WTC11 (cell line): ENCODE data around the gene SVIL. TPM values are rescaled to one million over a fixed set of nuclear protein-coding genes. Genes with fewer than 3 reads are reported as not detected.

Source experiments
- ATAC-seq: fragments of 200-7000 bp; cut with Tn5 transposase; 2 replicates; pipeline ENCODE4 v1.10.0; 2021; ENCODE audit warnings: mild to moderate bottlenecking, moderate library complexity
- CTCF ChIA-PET: fragments of 300-600 bp; sonication (Branson Sonifier 250); formaldehyde crosslinking; loops from one replicate; lab custom pipeline; 2021; ENCODE audit warnings: antibody characterized with exemption; lab: Charles Lee
- POLR2A ChIA-PET: fragments of 350-600 bp; sonication (Branson Sonifier 250); formaldehyde crosslinking; loops from one replicate; lab custom pipeline; 2021; ENCODE audit warnings: antibody characterized with exemption; lab: Charles Lee
- DNase-seq: peaks from one replicate; pipeline ENCODE4 v3.0.0; 2021; ENCODE audit warnings: low spot score
- H3K27ac Mint-ChIP-seq: 2 replicates; pipeline ENCODE4 v1.8.0; 2021; ENCODE audit warnings: mixed read lengths
- H3K27me3 Mint-ChIP-seq: 2 replicates; pipeline ENCODE4 v1.8.0; 2021; ENCODE audit warnings: low read depth, mild to moderate bottlenecking, moderate library complexity, mixed read lengths
- H3K36me3 Mint-ChIP-seq: 2 replicates; pipeline ENCODE4 v1.8.0; 2021; ENCODE audit warnings: mixed read lengths
- H3K4me1 Mint-ChIP-seq: 2 replicates; pipeline ENCODE4 v1.8.0; 2022; ENCODE audit warnings: mixed read lengths
- H3K4me3 Mint-ChIP-seq: 2 replicates; pipeline ENCODE4 v1.8.0; 2021; ENCODE audit warnings: mild to moderate bottlenecking, moderate library complexity, mixed read lengths
- H3K9me3 Mint-ChIP-seq: 2 replicates; pipeline ENCODE4 v1.8.0; 2021; ENCODE audit warnings: mixed read lengths
- AFF4 ChIP-seq: sonication (generic); formaldehyde crosslinking; IDR thresholded peaks from 2 replicates; pipeline ENCODE4 v1.8.1; 2023; ENCODE audit warnings: mild to moderate bottlenecking, missing genetic modification reagents, borderline replicate concordance
- CTCF ChIP-seq: fragments of 200-600 bp; IDR thresholded peaks from 2 replicates; pipeline ENCODE4 v1.8.0; 2022; ENCODE audit warnings: antibody characterized with exemption
- E2F4 ChIP-seq: sonication (generic); formaldehyde crosslinking; IDR thresholded peaks from 2 replicates; pipeline ENCODE4 v1.8.1; 2022; ENCODE audit warnings: low read depth, mild to moderate bottlenecking, moderate library complexity, missing genetic modification reagents, borderline replicate concordance
- EMX1 ChIP-seq: fragments of 250-450 bp; sonication (Bioruptor Pico); IDR thresholded peaks from 2 replicates; pipeline ENCODE4 v1.8.0; 2021; ENCODE audit warnings: mild to moderate bottlenecking
- ERG ChIP-seq: fragments of 250-450 bp; sonication (Bioruptor Pico); IDR thresholded peaks from 2 replicates; pipeline ENCODE4 v1.8.0; 2021; ENCODE audit warnings: mild to moderate bottlenecking
- FOXK1 ChIP-seq: sonication (generic); formaldehyde crosslinking; IDR thresholded peaks from 2 replicates; pipeline ENCODE4 v1.8.0; 2022; ENCODE audit warnings: mild to moderate bottlenecking, moderate library complexity, missing genetic modification reagents
- FOXP4 ChIP-seq: sonication (generic); formaldehyde crosslinking; IDR thresholded peaks from 2 replicates; pipeline ENCODE4 v1.8.0; 2022; ENCODE audit warnings: mild to moderate bottlenecking, missing genetic modification reagents
- HMGA2 ChIP-seq: fragments of 250-450 bp; sonication (Bioruptor Pico); IDR thresholded peaks from 2 replicates; pipeline ENCODE4 v1.4.0; 2021; ENCODE audit warnings: mild to moderate bottlenecking, moderate library complexity
- MLX ChIP-seq: sonication (generic); formaldehyde crosslinking; IDR thresholded peaks from 2 replicates; pipeline ENCODE4 v1.8.1; 2023; ENCODE audit warnings: mild to moderate bottlenecking, missing genetic modification reagents, moderate library complexity
- NFATC4 ChIP-seq: fragments of 250-450 bp; sonication (Bioruptor Pico); IDR thresholded peaks from 2 replicates; pipeline ENCODE4 v1.9.0; 2021; ENCODE audit warnings: mild to moderate bottlenecking
- NFE2L1 ChIP-seq: sonication (generic); formaldehyde crosslinking; IDR thresholded peaks from 2 replicates; pipeline ENCODE4 v1.8.1; 2023; ENCODE audit warnings: missing genetic modification reagents
- NR1H2 ChIP-seq: sonication (generic); formaldehyde crosslinking; IDR thresholded peaks from 2 replicates; pipeline ENCODE4 v1.9.0; 2021; ENCODE audit warnings: mild to moderate bottlenecking, moderate library complexity, missing genetic modification reagents
- NR2C2 ChIP-seq: sonication (generic); formaldehyde crosslinking; IDR thresholded peaks from 2 replicates; pipeline ENCODE4 v1.8.0; 2022; ENCODE audit warnings: mild to moderate bottlenecking, missing genetic modification reagents
- PREB ChIP-seq: sonication (generic); formaldehyde crosslinking; IDR thresholded peaks from 2 replicates; pipeline ENCODE4 v1.8.1; 2022; ENCODE audit warnings: mild to moderate bottlenecking, missing genetic modification reagents, moderate library complexity, borderline replicate concordance
- TEAD4 ChIP-seq: sonication (generic); formaldehyde crosslinking; IDR thresholded peaks from 2 replicates; pipeline ENCODE4 v1.8.0; 2022; ENCODE audit warnings: mild to moderate bottlenecking, missing genetic modification reagents
- ZBTB43 ChIP-seq: sonication (generic); formaldehyde crosslinking; IDR thresholded peaks from 2 replicates; pipeline ENCODE4 v1.8.1; 2023; ENCODE audit warnings: mild to moderate bottlenecking, missing genetic modification reagents
- ZNF121 ChIP-seq: sonication (generic); formaldehyde crosslinking; IDR thresholded peaks from 2 replicates; pipeline ENCODE4 v1.8.0; 2023; ENCODE audit warnings: missing genetic modification reagents
- ZNF138 ChIP-seq: sonication (generic); formaldehyde crosslinking; conservative IDR thresholded peaks from 2 replicates; pipeline ENCODE4 v1.8.1; 2022; ENCODE audit warnings: mild to moderate bottlenecking, moderate library complexity, missing genetic modification reagents
- ZNF396 ChIP-seq: fragments of 250-450 bp; sonication (Bioruptor Pico); IDR thresholded peaks from 2 replicates; pipeline ENCODE4 v1.8.0; 2021; ENCODE audit warnings: mild to moderate bottlenecking, moderate library complexity, borderline replicate concordance
- ZNF416 ChIP-seq: fragments of 250-450 bp; sonication (Bioruptor Pico); IDR thresholded peaks from 2 replicates; pipeline ENCODE4 v1.9.0; 2021; ENCODE audit warnings: mild to moderate bottlenecking, inconsistent platforms
- ZNF512 ChIP-seq: sonication (generic); formaldehyde crosslinking; IDR thresholded peaks from 2 replicates; pipeline ENCODE4 v1.8.1; 2022; ENCODE audit warnings: missing genetic modification reagents, borderline replicate concordance
- total RNA-seq: library from RNA; stranded (reverse); gene quantifications from 3 replicates; pipeline ENCODE4 v1.2.3, GENCODE V29; 2021

The SVIL gene
- total RNA-seq, 1 experiment from 2014 or later: 27.1 TPM

- Mint-ChIP-seq H3K9me3 (peaks cover 10% of the 10 kb centered on the region; the same call in 1 of the 2 replicates), H3K27ac (no peak overlapping the region), H3K27me3 (no peaks in the 10 kb centered on the region), H3K36me3 (peaks cover 3% of the 10 kb centered on the region; the same call in 1 of the 2 replicates), H3K4me1 (peaks cover 39% of the 10 kb centered on the region), H3K4me3 (no peak overlapping the region)
- ChIA-PET POLR2A (no interaction called here), CTCF (no interaction called here)
- ATAC-seq: no peak
- TF ChIP-seq FOXK1 (no peak), ERG (CRISPR knock-in tag) (no peak), AFF4 (CRISPR knock-in tag) (no peak), ZBTB43 (no peak), E2F4 (CRISPR knock-in tag) (no peak), MLX (CRISPR knock-in tag) (no peak), ZNF396 (CRISPR knock-in tag) (no peak), PREB (CRISPR knock-in tag) (no peak), NFE2L1 (CRISPR knock-in tag) (no peak), NR2C2 (CRISPR knock-in tag) (no peak), NR1H2 (CRISPR knock-in tag) (no peak)
- no peak for DNase-seq
Observed at GRCh38 chr10:29616542-29616941, 18.2 kb downstream of the SVIL start.

GRCh38 chr10:29615195-29615594, 19.6 kb downstream of the SVIL start:
- ChIA-PET POLR2A (no interaction called here), CTCF (no interaction called here)
- DNase-seq (no peak), ATAC-seq (no peak)
- Mint-ChIP-seq H3K27me3 (no peaks in the 10 kb centered on the region), H3K9me3 (peaks cover 16% of the 10 kb centered on the region), H3K27ac (no peak overlapping the region), H3K4me1 (peaks cover 35% of the 10 kb centered on the region), H3K36me3 (peaks cover 11% of the 10 kb centered on the region), H3K4me3 (no peak overlapping the region)
- TF ChIP-seq ZNF138 (no peak), NFATC4 (no peak), ZNF512 (no peak), ZNF121 (CRISPR knock-in tag) (no peak), HMGA2 (CRISPR knock-in tag) (no peak), EMX1 (CRISPR knock-in tag) (no peak), FOXP4 (CRISPR knock-in tag) (no peak), CTCF (no peak), TEAD4 (CRISPR knock-in tag) (no peak), ZNF416 (CRISPR knock-in tag) (no peak)
